BLaER1 treated with 17β-estradiol and CSF1 and Interleukin-3, amounts not matched to agents 10 nM and 100 nM (cell line): ENCODE results near the gene MACC1.
"Not testable (repeated sequence)": the region's sequence is repeated elsewhere in the genome, so short reads cannot be mapped to it uniquely, and the experiment has no call there.

Experiments used
- H3K27ac ChIP-seq, 11 experiments: shearing (Covaris generic); formaldehyde crosslinking; 2 replicates each; pipeline ENCODE4 v1.8.1; 2022
- H3K27me3 ChIP-seq, 11 experiments: shearing (Covaris generic); formaldehyde crosslinking; 2 replicates each; pipeline ENCODE4 v1.8.1; 2022
- H3K36me3 ChIP-seq, 11 experiments: shearing (Covaris generic); formaldehyde crosslinking; 2 replicates each; pipeline ENCODE4 v1.8.1; 2022
- H3K4me1 ChIP-seq, 10 experiments: shearing (Covaris generic); formaldehyde crosslinking; 2 replicates each; pipeline ENCODE4 v1.8.1; 2022
- H3K4me2 ChIP-seq, 11 experiments: shearing (Covaris generic); formaldehyde crosslinking; 2 replicates each; pipeline ENCODE4 v1.8.1; 2022
- H3K4me3 ChIP-seq, 10 experiments: shearing (Covaris generic); formaldehyde crosslinking; 2 replicates each; pipeline ENCODE4 v1.8.1; 2022
- H3K9ac ChIP-seq, 11 experiments: shearing (Covaris generic); formaldehyde crosslinking; 2 replicates each; pipeline ENCODE4 v1.8.1; 2022
- H3K9me3 ChIP-seq, 11 experiments: shearing (Covaris generic); formaldehyde crosslinking; replicated peaks in 1 of 11; 2 replicates each; pipeline ENCODE4 v1.8.1; 2022
- H4K20me1 ChIP-seq, 11 experiments: shearing (Covaris generic); formaldehyde crosslinking; 2 replicates each; pipeline ENCODE4 v1.8.1; 2022
- Cebpa-rat ChIP-seq, 11 experiments: shearing (Covaris generic); IDR thresholded peaks; 2 replicates each; pipeline ENCODE4 v1.8.1; 2022

MACC1 gene

GRCh38 chr7:20194343-20194995 is 22.7 kb downstream of the MACC1 start:
- H3K4me1 ChIP-seq: peaks cover 21 to 92% (median 26%) of the 10 kb centered on the region in 10 experiments
- H3K9me3 ChIP-seq: peaks cover 0 to 8% (median 4%) of the 10 kb centered on the region in 11 experiments; a peak in 12 of 22 replicates
- TF ChIP-seq Cebpa-rat (IDR thresholded peaks at IDR 0.05): peak in 3 of 11 experiments; percentile 14 to 53 (median 21); a peak in 2 of 22 replicates
- no peaks in the 10 kb centered on the region for H3K27me3 ChIP-seq
- peak overlapping the region in 4 of 11 experiments; percentile 44 to 83 (median 76); a peak in 9 of 22 replicates for H3K4me2 ChIP-seq
- H4K20me1 ChIP-seq: no peaks in the 10 kb centered on the region
- no peak overlapping the region for H3K4me3 ChIP-seq
- no peaks in the 10 kb centered on the region for H3K36me3 ChIP-seq
- peak overlapping the region in 5 of 11 experiments; percentile 17 to 98 (median 91); a peak in 10 of 22 replicates for H3K27ac ChIP-seq
- peak overlapping the region in 4 of 11 experiments; percentile 46 to 85 (median 76); a peak in 6 of 22 replicates for H3K9ac ChIP-seq

GRCh38 chr7:20193873-20194272 is 23.3 kb downstream of the MACC1 start:
- no peaks in the 10 kb centered on the region for H3K36me3 ChIP-seq
- no peaks in the 10 kb centered on the region for H4K20me1 ChIP-seq
- H3K9me3 ChIP-seq: peaks cover 0 to 13% (median 4%) of the 10 kb centered on the region in 11 experiments; a peak in 12 of 22 replicates
- peaks cover 15 to 89% (median 20%) of the 10 kb centered on the region in 10 experiments for H3K4me1 ChIP-seq
- TF ChIP-seq Cebpa-rat (IDR thresholded peaks at IDR 0.05): no peak
- H3K27me3 ChIP-seq: no peaks in the 10 kb centered on the region
- peak overlapping the region in 5 of 11 experiments; percentile 25 to 83 (median 70); a peak in 8 of 22 replicates for H3K4me2 ChIP-seq
- peak overlapping the region in 5 of 11 experiments; percentile 17 to 98 (median 91); a peak in 10 of 22 replicates for H3K27ac ChIP-seq
- H3K9ac ChIP-seq: peak overlapping the region in 4 of 11 experiments; percentile 46 to 85 (median 76); a peak in 7 of 22 replicates
- H3K4me3 ChIP-seq: no peak overlapping the region

GRCh38 chr7:20193242-20193777 is 23.9 kb downstream of the MACC1 start:
- H4K20me1 ChIP-seq: no peaks in the 10 kb centered on the region
- H3K4me3 ChIP-seq: no peak overlapping the region
- no peaks in the 10 kb centered on the region for H3K36me3 ChIP-seq
- H3K27me3 ChIP-seq: no peaks in the 10 kb centered on the region
- peaks cover 11 to 89% (median 15%) of the 10 kb centered on the region in 10 experiments; a peak in 18 of 20 replicates for H3K4me1 ChIP-seq
- peak overlapping the region in 5 of 11 experiments; percentile 17 to 98 (median 91); a peak in 10 of 22 replicates for H3K27ac ChIP-seq
- H3K9ac ChIP-seq: peak overlapping the region in 4 of 11 experiments; percentile 46 to 85 (median 76); a peak in 7 of 22 replicates
- peak overlapping the region in 5 of 11 experiments; percentile 25 to 83 (median 70); a peak in 8 of 22 replicates for H3K4me2 ChIP-seq
- H3K9me3 ChIP-seq: peaks cover 0 to 19% (median 4%) of the 10 kb centered on the region in 11 experiments; a peak in 12 of 22 replicates
- peak in 1 of 11 experiments; percentile 31; a peak in 2 of 22 replicates for TF ChIP-seq Cebpa-rat (IDR thresholded peaks at IDR 0.05)

- Histone ChIP-seq H4K20me1 (no peaks in the 10 kb centered on the region), H3K36me3 (no peaks in the 10 kb centered on the region), H3K27ac (peak overlapping the region in 3 of 11 experiments; percentile 8 to 98 (median 92); a peak in 4 of 22 replicates), H3K4me2 (peak overlapping the region in 9 of 11 experiments; percentile 4 to 77 (median 34); a peak in 13 of 22 replicates), H3K9ac (no peak overlapping the region; a peak in 1 of 22 replicates), H3K9me3 (peaks cover 0 to 28% (median 4%) of the 10 kb centered on the region in 11 experiments; a peak in 12 of 22 replicates), H3K27me3 (no peaks in the 10 kb centered on the region), H3K4me3 (peak overlapping the region in 1 of 10 experiments; percentile 24; a peak in 1 of 20 replicates), H3K4me1 (peaks cover 8 to 83% (median 12%) of the 10 kb centered on the region in 10 experiments; a peak in 17 of 20 replicates)
- TF ChIP-seq Cebpa-rat (IDR thresholded peaks at IDR 0.05): no peak
Measured at GRCh38 chr7:20191391-20191869, 25.8 kb downstream of the MACC1 start.

- Histone ChIP-seq H3K4me2 (peak overlapping the region; percentile 4 to 77 (median 34); a peak in 15 of 22 replicates), H3K27ac (peak overlapping the region in 3 of 11 experiments; percentile 8 to 98 (median 92); a peak in 4 of 22 replicates), H3K4me3 (peak overlapping the region in 1 of 10 experiments; percentile 24; a peak in 1 of 20 replicates), H3K9ac (no peak overlapping the region), H3K27me3 (no peaks in the 10 kb centered on the region), H3K9me3 (peaks cover 0 to 28% (median 4%) of the 10 kb centered on the region in 11 experiments; a peak in 12 of 22 replicates), H3K36me3 (no peaks in the 10 kb centered on the region), H4K20me1 (no peaks in the 10 kb centered on the region), H3K4me1 (peaks cover 8 to 79% (median 12%) of the 10 kb centered on the region in 10 experiments; a peak in 17 of 20 replicates)
- no peak for TF ChIP-seq Cebpa-rat (IDR thresholded peaks at IDR 0.05)
Measured at GRCh38 chr7:20190560-20191390, 26.4 kb downstream of the MACC1 start.

- Histone ChIP-seq H3K9me3 (peaks cover 0 to 28% (median 4%) of the 10 kb centered on the region in 11 experiments; a peak in 12 of 22 replicates), H3K27me3 (no peaks in the 10 kb centered on the region), H3K27ac (peak overlapping the region in 2 of 11 experiments; percentile 84 to 98; a peak in 4 of 22 replicates), H4K20me1 (no peaks in the 10 kb centered on the region), H3K4me2 (no peak overlapping the region), H3K4me3 (0 out of 20 replicates have a peak overlapping the region, but pooled peaks of 1 of the 10 experiments have one; percentile 4), H3K4me1 (peaks cover 8 to 77% (median 12%) of the 10 kb centered on the region in 10 experiments; a peak in 17 of 20 replicates), H3K36me3 (no peaks in the 10 kb centered on the region), H3K9ac (no peak overlapping the region)
- no peak for TF ChIP-seq Cebpa-rat (IDR thresholded peaks at IDR 0.05)
Measured at GRCh38 chr7:20189852-20190251, 27.3 kb downstream of the MACC1 start.

- H3K9ac ChIP-seq: peak overlapping the region in 1 of 11 experiments; percentile 79; a peak in 1 of 22 replicates
- H3K4me2 ChIP-seq: peak overlapping the region in 4 of 11 experiments; percentile 14 to 79 (median 54); a peak in 7 of 22 replicates
- H3K4me1 ChIP-seq: peaks cover 8 to 68% (median 11%) of the 10 kb centered on the region in 10 experiments; a peak in 17 of 20 replicates
- H3K9me3 ChIP-seq: peaks cover 0 to 28% (median 4%) of the 10 kb centered on the region in 11 experiments; a peak in 12 of 22 replicates
- peak overlapping the region in 1 of 10 experiments; percentile 8; a peak in 1 of 20 replicates for H3K4me3 ChIP-seq
- no peaks in the 10 kb centered on the region for H4K20me1 ChIP-seq
- no peaks in the 10 kb centered on the region for H3K36me3 ChIP-seq
- H3K27me3 ChIP-seq: no peaks in the 10 kb centered on the region
- TF ChIP-seq Cebpa-rat (IDR thresholded peaks at IDR 0.05): no peak
- peak overlapping the region in 4 of 11 experiments; percentile 44 to 87 (median 82); a peak in 7 of 22 replicates for H3K27ac ChIP-seq
Measured at GRCh38 chr7:20188567-20188966, 28.6 kb downstream of the MACC1 start.

GRCh38 chr7:20187850-20188249 is 29.3 kb downstream of the MACC1 start:
- H3K9ac ChIP-seq: peak overlapping the region in 3 of 11 experiments; percentile 65 to 79 (median 75); a peak in 5 of 22 replicates
- peak overlapping the region in 3 of 10 experiments; percentile 33 to 45 (median 35); a peak in 6 of 20 replicates for H3K4me3 ChIP-seq
- H4K20me1 ChIP-seq, H3K36me3 ChIP-seq, H3K27me3 ChIP-seq: not testable (repeated sequence)
- H3K4me2 ChIP-seq: peak overlapping the region in 4 of 11 experiments; percentile 14 to 79 (median 61); a peak in 7 of 22 replicates
- peaks cover 6 to 65% (median 11%) of the 10 kb centered on the region in 10 experiments; a peak in 17 of 20 replicates for H3K4me1 ChIP-seq
- peak overlapping the region in 4 of 11 experiments; percentile 44 to 87 (median 82); a peak in 8 of 22 replicates for H3K27ac ChIP-seq
- H3K9me3 ChIP-seq: peaks cover 0 to 28% (median 4%) of the 10 kb centered on the region in 11 experiments; a peak in 12 of 22 replicates
